Endodermal cell (in vitro differentiated cells): ENCODE results near the gene THSD4. TPM values are rescaled to one million over a fixed set of nuclear protein-coding genes. Genes with fewer than 3 reads are reported as not detected.

Experiments
- DNase-seq: peaks from one replicate; pipeline ENCODE4 v3.0.0-alpha.2; 2017
- H3K27ac ChIP-seq: 2 replicates; pipeline ENCODE4 v1.5.1; 2013; ENCODE audit warnings: mild to moderate bottlenecking, low read depth, low read length, moderate library complexity
- H3K27me3 ChIP-seq: 2 replicates; pipeline ENCODE4 v1.6.1; 2013; ENCODE audit warnings: mild to moderate bottlenecking, low read length, moderate library complexity; ENCODE audit not compliant: insufficient read depth, control insufficient read depth, poor library complexity, severe bottlenecking
- H3K36me3 ChIP-seq: 2 replicates; pipeline ENCODE4 v1.7.0; 2013; ENCODE audit warnings: mild to moderate bottlenecking, low read length, moderate library complexity; ENCODE audit not compliant: control insufficient read depth, insufficient read depth
- H3K4me1 ChIP-seq: one replicate; pipeline ENCODE4 v1.7.0; 2013; ENCODE audit warnings: low read length; ENCODE audit not compliant: control insufficient read depth, insufficient read depth
- H3K4me3 ChIP-seq: 2 replicates; pipeline ENCODE4 v1.5.1; 2013; ENCODE audit warnings: mild to moderate bottlenecking, low read length, moderate library complexity
- H3K9ac ChIP-seq: 2 replicates; pipeline ENCODE4 v1.6.1; 2013; ENCODE audit warnings: mild to moderate bottlenecking, low read length, moderate library complexity; ENCODE audit not compliant: poor library complexity, severe bottlenecking; ENCODE audit errors: extremely low read depth
- H3K9me3 ChIP-seq: 2 replicates; pipeline ENCODE4 v1.6.1; 2013; ENCODE audit warnings: mild to moderate bottlenecking, low read length, moderate library complexity; ENCODE audit not compliant: control insufficient read depth
- H3K27ac Mint-ChIP-seq: 2 replicates; pipeline ENCODE4 v1.8.0; 2020; ENCODE audit warnings: mixed read lengths
- H3K27me3 Mint-ChIP-seq: 2 replicates; pipeline ENCODE4 v1.8.0; 2021; ENCODE audit warnings: mild to moderate bottlenecking, mixed read lengths; ENCODE audit not compliant: insufficient read depth
- H3K36me3 Mint-ChIP-seq: 2 replicates; pipeline ENCODE4 v1.8.0; 2020; ENCODE audit warnings: low read depth, mixed read lengths
- H3K4me1 Mint-ChIP-seq: 2 replicates; pipeline ENCODE4 v1.8.0; 2020; ENCODE audit warnings: mixed read lengths
- H3K4me3 Mint-ChIP-seq: 2 replicates; pipeline ENCODE4 v1.8.0; 2020; ENCODE audit warnings: mild to moderate bottlenecking, moderate library complexity, mixed read lengths
- H3K9me3 Mint-ChIP-seq: 2 replicates; pipeline ENCODE4 v1.8.0; 2020; ENCODE audit warnings: mild to moderate bottlenecking, mixed read lengths
- WGBS, 2 experiments: methylation state at CpG; one replicate each; pipeline versions ENCODE4 v1.1.5 to v1.1.7; 2013; ENCODE audit warnings: missing lambda C conversion rate in 2 of 2, mixed read lengths in 1 of 2; ENCODE audit not compliant: insufficient coverage in 1 of 2, insufficient read length in 1 of 2; 5-methylcytosine and 5-hydroxymethylcytosine counted together
- total RNA-seq, 2 donors: library from RNA; stranded (reverse); fragmentation: NEBNext Ultra II Directional in 1 of 2; extraction: Animal tissue kit (Norgen Biotek cat#: 25700) in 1 of 2; gene quantifications; 2 replicates in 1 of 2; 3 replicates in 1 of 2; pipeline ENCODE4 v1.2.1, GENCODE V29; 2021
- TF ChIP-seq, protein P1 (sequence below): fragments of 200-600 bp; sonication (generic); conservative IDR thresholded peaks from 2 replicates; pipeline ENCODE4 v1.5.0; 2021; ENCODE audit warnings: antibody characterized with exemption, mild to moderate bottlenecking

THSD4 gene
- total RNA-seq, 2 donors from 2014 or later = 4.6 to 5.4 TPM

- no peak for DNase-seq
- H3K9me3 Mint-ChIP-seq = peaks cover 6% of the 10 kb centered on the region
- H3K27ac ChIP-seq = peak overlapping the region; percentile 95
- no peak overlapping the region for H3K4me3 Mint-ChIP-seq
- peaks cover 2% of the 10 kb centered on the region for H3K4me1 Mint-ChIP-seq
- H3K4me1 ChIP-seq = no peaks in the 10 kb centered on the region
- H3K36me3 Mint-ChIP-seq = no peaks in the 10 kb centered on the region
- H3K9me3 ChIP-seq = no peaks in the 10 kb centered on the region
- 63 to 88% methylated on average over 2 to 5 of the region's 5 CpGs for WGBS, 2 experiments
- TF ChIP-seq, protein P1, sequence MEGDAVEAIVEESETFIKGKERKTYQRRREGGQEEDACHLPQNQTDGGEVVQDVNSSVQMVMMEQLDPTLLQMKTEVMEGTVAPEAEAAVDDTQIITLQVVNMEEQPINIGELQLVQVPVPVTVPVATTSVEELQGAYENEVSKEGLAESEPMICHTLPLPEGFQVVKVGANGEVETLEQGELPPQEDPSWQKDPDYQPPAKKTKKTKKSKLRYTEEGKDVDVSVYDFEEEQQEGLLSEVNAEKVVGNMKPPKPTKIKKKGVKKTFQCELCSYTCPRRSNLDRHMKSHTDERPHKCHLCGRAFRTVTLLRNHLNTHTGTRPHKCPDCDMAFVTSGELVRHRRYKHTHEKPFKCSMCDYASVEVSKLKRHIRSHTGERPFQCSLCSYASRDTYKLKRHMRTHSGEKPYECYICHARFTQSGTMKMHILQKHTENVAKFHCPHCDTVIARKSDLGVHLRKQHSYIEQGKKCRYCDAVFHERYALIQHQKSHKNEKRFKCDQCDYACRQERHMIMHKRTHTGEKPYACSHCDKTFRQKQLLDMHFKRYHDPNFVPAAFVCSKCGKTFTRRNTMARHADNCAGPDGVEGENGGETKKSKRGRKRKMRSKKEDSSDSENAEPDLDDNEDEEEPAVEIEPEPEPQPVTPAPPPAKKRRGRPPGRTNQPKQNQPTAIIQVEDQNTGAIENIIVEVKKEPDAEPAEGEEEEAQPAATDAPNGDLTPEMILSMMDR = no peak
- H3K4me3 ChIP-seq = no peak overlapping the region
- H3K27ac Mint-ChIP-seq = no peak overlapping the region
- H3K9ac ChIP-seq = no peak overlapping the region
- peaks cover 5% of the 10 kb centered on the region for H3K27me3 Mint-ChIP-seq
- H3K27me3 ChIP-seq = no peaks in the 10 kb centered on the region
- H3K36me3 ChIP-seq = no peaks in the 10 kb centered on the region
Observed at GRCh38 chr15:71187526-71187925, 72.3 kb downstream of the THSD4 start.

- Mint-ChIP-seq H3K27ac (no peak overlapping the region), H3K9me3 (no peaks in the 10 kb centered on the region), H3K36me3 (no peaks in the 10 kb centered on the region), H3K4me3 (no peak overlapping the region), H3K4me1 (peaks cover 2% of the 10 kb centered on the region), H3K27me3 (peaks cover 5% of the 10 kb centered on the region)
- 88 to 92% methylated on average over 4 to 6 of the region's 6 CpGs for WGBS, 2 experiments
- no peak for DNase-seq
- H3K9ac ChIP-seq = no peak overlapping the region
- H3K4me1 ChIP-seq = no peaks in the 10 kb centered on the region
- no peaks in the 10 kb centered on the region for H3K9me3 ChIP-seq
- H3K36me3 ChIP-seq = no peaks in the 10 kb centered on the region
- no peaks in the 10 kb centered on the region for H3K27me3 ChIP-seq
- H3K4me3 ChIP-seq = no peak overlapping the region
- no peak overlapping the region for H3K27ac ChIP-seq
- TF ChIP-seq, protein P1 = no peak
Observed at GRCh38 chr15:71189718-71190117, 74.4 kb downstream of the THSD4 start.

DNA sequence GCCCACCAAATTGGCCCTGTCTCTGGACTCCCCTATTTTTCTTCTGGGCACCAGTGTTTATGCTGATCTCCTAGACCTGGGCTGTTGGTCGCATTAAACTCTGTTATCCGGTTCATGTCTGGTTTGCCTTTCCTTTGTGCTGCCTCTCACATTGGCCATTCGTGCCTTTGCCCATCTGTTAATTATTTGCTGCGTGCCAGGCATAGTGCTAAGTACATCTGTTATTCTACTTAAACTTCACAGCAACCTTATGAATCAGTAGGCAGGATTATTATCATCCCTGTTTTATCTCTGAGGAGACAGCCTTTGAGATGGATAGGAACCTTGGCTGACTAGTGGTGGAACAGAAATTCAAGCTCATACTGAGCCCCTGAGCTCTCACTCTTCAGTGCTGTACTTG, 76.0 kb downstream of the THSD4 start:
- WGBS, 2 experiments = 92 to 93% methylated on average over 4 of the region's 4 CpGs
- no peak overlapping the region for H3K4me3 ChIP-seq
- no peaks in the 10 kb centered on the region for H3K36me3 ChIP-seq
- H3K27ac Mint-ChIP-seq = no peak overlapping the region
- H3K9ac ChIP-seq = no peak overlapping the region
- H3K9me3 ChIP-seq = no peaks in the 10 kb centered on the region
- TF ChIP-seq, protein P1 = no peak
- H3K27me3 Mint-ChIP-seq = peaks cover 5% of the 10 kb centered on the region
- H3K27me3 ChIP-seq = no peaks in the 10 kb centered on the region
- H3K36me3 Mint-ChIP-seq = no peaks in the 10 kb centered on the region
- no peak for DNase-seq
- H3K27ac ChIP-seq = no peak overlapping the region
- H3K9me3 Mint-ChIP-seq = no peaks in the 10 kb centered on the region
- H3K4me1 Mint-ChIP-seq = peaks cover 5% of the 10 kb centered on the region
- no peaks in the 10 kb centered on the region for H3K4me1 ChIP-seq
- H3K4me3 Mint-ChIP-seq = no peak overlapping the region
